Upper lobe of right lung (tissue), 1 donor: ENCODE data around the gene HIVEP3. TPM values are rescaled to one million over a fixed set of nuclear protein-coding genes. Genes with fewer than 3 reads are reported as not detected.

ENCODE experiments used
- ATAC-seq: fragments of 200-7000 bp; cut with Tn5 transposase; one replicate; pipeline ENCODE4 v1.9.1; 2020; ENCODE audit warnings: mild to moderate bottlenecking, moderate library complexity
- DNase-seq: peaks from one replicate; pipeline ENCODE4 v3.0.0-alpha.2; 2020
- H3K27ac ChIP-seq: fragments of 200-600 bp; one replicate; pipeline ENCODE4 v1.8.0; 2022
- H3K27me3 ChIP-seq: fragments of 200-600 bp; one replicate; pipeline ENCODE4 v1.8.0; 2022; ENCODE audit warnings: mild to moderate bottlenecking
- H3K36me3 ChIP-seq: fragments of 200-600 bp; one replicate; pipeline ENCODE4 v1.8.0; 2022
- H3K4me1 ChIP-seq: fragments of 200-600 bp; one replicate; pipeline ENCODE4 v1.8.0; 2022
- H3K4me3 ChIP-seq: fragments of 200-600 bp; one replicate; pipeline ENCODE4 v1.8.0; 2022; ENCODE audit warnings: mild to moderate bottlenecking
- H3K9me3 ChIP-seq: fragments of 200-600 bp; one replicate; pipeline ENCODE4 v1.8.0; 2022
- CTCF ChIP-seq: fragments of 200-600 bp; IDR thresholded peaks from one replicate; pipeline ENCODE4 v1.8.0; 2022; ENCODE audit warnings: antibody characterized with exemption
- intact Hi-C: fragments of 100-400 bp; cut with DNase I; formaldehyde crosslinking; loops from one replicate; pipeline ENCODE4 v1.11.0; 2022
- total RNA-seq: library from RNA; stranded (reverse); fragmentation: NEBNext Ultra II Directional; extraction: Animal tissue kit (Norgen Biotek cat#: 25700); gene quantifications from one replicate; pipeline ENCODE4 v1.2.1, GENCODE V29; 2021
- donor health status: DM: no; HTN: yes; CAD: no; lungs with severe emphysema.

The HIVEP3 gene
- total RNA-seq, 1 donor from 2014 or later = 16.6 TPM

GRCh38 chr1:41664861-41665640 lies 253.7 kb downstream of the HIVEP3 start:
- Histone ChIP-seq H3K27ac (no peak overlapping the region), H3K27me3 (no peaks in the 10 kb centered on the region), H3K36me3 (no peaks in the 10 kb centered on the region), H3K4me3 (no peak overlapping the region), H3K9me3 (no peaks in the 10 kb centered on the region), H3K4me1 (peaks cover 33% of the 10 kb centered on the region)
- intact Hi-C loops = no loop called here
- ATAC-seq (peak; percentile 40), DNase-seq (no peak)
- TF ChIP-seq CTCF = no peak

- peaks cover 33% of the 10 kb centered on the region for H3K4me1 ChIP-seq
Measured at GRCh38 chr1:41663671-41664400, 254.9 kb downstream of the HIVEP3 start.

GRCh38 chr1:41662765-41663437 lies 255.8 kb downstream of the HIVEP3 start:
- no peaks in the 10 kb centered on the region for H3K36me3 ChIP-seq
- no peak for TF ChIP-seq CTCF
- peak overlapping the region; percentile 58 for H3K4me3 ChIP-seq
- peaks cover 33% of the 10 kb centered on the region for H3K4me1 ChIP-seq
- intact Hi-C loops = no loop called here
- ATAC-seq (peak; percentile 54), DNase-seq (peak; percentile 79)
- no peaks in the 10 kb centered on the region for H3K9me3 ChIP-seq
- H3K27me3 ChIP-seq = no peaks in the 10 kb centered on the region
- peak overlapping the region; percentile 86 for H3K27ac ChIP-seq

More at GRCh38 chr1:41663671-41664400, 254.9 kb downstream of the HIVEP3 start:
- Histone ChIP-seq H3K27me3 (no peaks in the 10 kb centered on the region), H3K9me3 (no peaks in the 10 kb centered on the region), H3K4me3 (no peak overlapping the region), H3K27ac (peak overlapping the region; percentile 86), H3K36me3 (no peaks in the 10 kb centered on the region)
- TF ChIP-seq CTCF = no peak
- ATAC-seq (no peak), DNase-seq (no peak)
- intact Hi-C loops = no loop called here

GRCh38 chr1:41662061-41662764 lies 256.5 kb downstream of the HIVEP3 start:
- Histone ChIP-seq H3K4me1 (peaks cover 27% of the 10 kb centered on the region), H3K27me3 (no peaks in the 10 kb centered on the region), H3K27ac (peak overlapping the region; percentile 86), H3K9me3 (no peaks in the 10 kb centered on the region), H3K36me3 (no peaks in the 10 kb centered on the region), H3K4me3 (peak overlapping the region; percentile 59)
- TF ChIP-seq CTCF = no peak
- DNase-seq = peak; percentile 85
- intact Hi-C loops = no loop called here
- peak; percentile 72 for ATAC-seq

- peak; percentile 73 for DNase-seq
- peak overlapping the region; percentile 51 for H3K27ac ChIP-seq
- no peaks in the 10 kb centered on the region for H3K36me3 ChIP-seq
- intact Hi-C loops = no loop called here
- H3K27me3 ChIP-seq = no peaks in the 10 kb centered on the region
- H3K9me3 ChIP-seq = no peaks in the 10 kb centered on the region
- peak overlapping the region; percentile 59 for H3K4me3 ChIP-seq
- TF ChIP-seq CTCF = no peak
- peak; percentile 30 for ATAC-seq
- peaks cover 25% of the 10 kb centered on the region for H3K4me1 ChIP-seq
Measured at GRCh38 chr1:41661428-41662060, 257.2 kb downstream of the HIVEP3 start.
